Uterus (tissue), 2 donors: ENCODE results near the gene KIF11.

ENCODE experiments used
- POLR2A ChIP-seq, 2 donors: fragments of 450-650 bp; IDR thresholded peaks; one replicate each; pipeline ENCODE4 v1.6.1; 2016; ENCODE audit warnings: antibody characterized with exemption in 2 of 2, mild to moderate bottlenecking in 1 of 2, moderate library complexity in 1 of 2
- TF ChIP-seq, protein P1 (sequence below), 4 experiments: fragments of 200-600 bp in 2 of 4; fragments of 450-650 bp in 2 of 4; sonication (generic) in 2 of 4; IDR thresholded peaks; one replicate each; pipeline ENCODE4 v1.5.1; 2016 to 2019; ENCODE audit warnings: antibody characterized with exemption in 4 of 4, mild to moderate bottlenecking in 2 of 4, moderate library complexity in 1 of 4

DNA sequence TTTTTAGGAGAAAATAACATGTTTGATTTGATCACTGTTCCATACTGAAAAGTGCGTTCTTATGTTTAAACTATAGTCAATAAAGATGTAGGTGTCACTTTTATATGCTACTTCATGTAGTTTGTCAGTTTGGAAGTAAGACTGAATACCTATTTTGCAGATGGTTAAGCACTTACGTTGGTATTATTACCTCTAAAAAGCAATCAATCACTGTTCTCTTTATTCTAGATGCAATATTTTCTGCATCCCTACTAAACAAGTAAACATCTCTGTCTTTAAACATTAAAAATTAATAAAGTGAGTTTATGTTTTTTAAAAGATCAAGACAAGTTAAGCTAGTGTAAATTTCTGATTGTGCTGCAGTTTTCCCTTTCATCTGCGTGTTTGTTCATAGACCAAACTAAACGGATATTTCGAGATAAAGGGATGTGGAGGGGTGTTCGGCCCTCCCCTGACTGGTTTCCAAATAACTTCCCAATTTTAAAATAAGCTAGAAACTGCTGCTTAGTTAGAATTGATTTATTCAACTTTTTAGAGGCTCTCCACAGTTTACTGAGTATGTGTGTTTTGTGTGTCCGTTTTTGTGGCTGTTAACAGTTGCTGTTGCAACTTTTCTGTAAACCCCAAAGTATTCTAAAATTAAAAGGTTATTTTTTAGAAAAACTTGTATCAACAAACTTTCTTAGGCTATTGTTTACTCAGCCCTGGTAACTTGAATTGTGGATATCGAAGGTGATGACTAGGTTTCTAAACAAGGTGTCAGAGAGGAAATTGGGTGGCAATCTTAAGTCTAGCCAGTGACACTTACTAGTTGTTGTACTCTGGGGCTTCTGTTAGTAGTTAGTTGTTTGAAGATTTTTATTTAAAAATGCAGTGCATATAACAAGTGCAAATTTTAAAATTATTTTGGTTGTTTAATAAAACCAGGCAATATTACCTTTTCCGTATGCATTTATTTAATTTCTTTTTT, 974 bp downstream of the KIF11 start:
- TF ChIP-seq, protein P1, sequence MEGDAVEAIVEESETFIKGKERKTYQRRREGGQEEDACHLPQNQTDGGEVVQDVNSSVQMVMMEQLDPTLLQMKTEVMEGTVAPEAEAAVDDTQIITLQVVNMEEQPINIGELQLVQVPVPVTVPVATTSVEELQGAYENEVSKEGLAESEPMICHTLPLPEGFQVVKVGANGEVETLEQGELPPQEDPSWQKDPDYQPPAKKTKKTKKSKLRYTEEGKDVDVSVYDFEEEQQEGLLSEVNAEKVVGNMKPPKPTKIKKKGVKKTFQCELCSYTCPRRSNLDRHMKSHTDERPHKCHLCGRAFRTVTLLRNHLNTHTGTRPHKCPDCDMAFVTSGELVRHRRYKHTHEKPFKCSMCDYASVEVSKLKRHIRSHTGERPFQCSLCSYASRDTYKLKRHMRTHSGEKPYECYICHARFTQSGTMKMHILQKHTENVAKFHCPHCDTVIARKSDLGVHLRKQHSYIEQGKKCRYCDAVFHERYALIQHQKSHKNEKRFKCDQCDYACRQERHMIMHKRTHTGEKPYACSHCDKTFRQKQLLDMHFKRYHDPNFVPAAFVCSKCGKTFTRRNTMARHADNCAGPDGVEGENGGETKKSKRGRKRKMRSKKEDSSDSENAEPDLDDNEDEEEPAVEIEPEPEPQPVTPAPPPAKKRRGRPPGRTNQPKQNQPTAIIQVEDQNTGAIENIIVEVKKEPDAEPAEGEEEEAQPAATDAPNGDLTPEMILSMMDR (IDR thresholded peaks at IDR 0.05) = no peak
- TF ChIP-seq POLR2A (IDR thresholded peaks at IDR 0.05) = no peak
